ENCODE results near the gene RNPEPL1.
"Not testable (repeated sequence)": the region's sequence is repeated elsewhere in the genome, so short reads cannot be mapped to it uniquely, and the experiment has no call there.

Gene RNPEPL1

GRCh38 chr2:240615820-240616547 lies 47.7 kb downstream of the RNPEPL1 start:
- no peak for TF ChIP-seq EZH2 (optimal IDR thresholded peaks at IDR 0.05; ENCODE audit: low read depth, low read length)
- TF ChIP-seq EZH2phosphoT487 (IDR thresholded peaks at IDR 0.05; ENCODE audit: low read length) = no peak
- TF ChIP-seq CTCF (IDR thresholded peaks at IDR 0.05; ENCODE audit: low read length) = no peak
- H3K27me3 ChIP-seq (replicated peaks; ENCODE audit: insufficient read depth, low read length) = no peaks in the 10 kb centered on the region; the same call in 1 of the 2 replicates
- H3K4me1 ChIP-seq (ENCODE audit: low read length) = 0 out of 2 replicates have a peak, but pooled peaks cover 4% of the 10 kb centered on the region
- no peak for DNase-seq
- H3K79me2 ChIP-seq (ENCODE audit: low read length) = no peaks in the 10 kb centered on the region
- H3K9me3 ChIP-seq (replicated peaks; ENCODE audit: insufficient read depth, low read length) = no peaks in the 10 kb centered on the region
- no peak overlapping the region for H3K9ac ChIP-seq (ENCODE audit: low read length)
- no peaks in the 10 kb centered on the region for H3F3A ChIP-seq (ENCODE audit: insufficient read depth, low read length)
- no peak overlapping the region for H3K4me3 ChIP-seq (ENCODE audit: low read length)
- no peaks in the 10 kb centered on the region for H3K9me2 ChIP-seq (replicated peaks; ENCODE audit: insufficient read depth, low read length)
- no peak overlapping the region for H2AFZ ChIP-seq (ENCODE audit: low read length)
- H3K36me3 ChIP-seq (replicated peaks; ENCODE audit: insufficient read depth, low read length) = no peaks in the 10 kb centered on the region
- H3K27ac ChIP-seq (ENCODE audit: low read length) = no peak overlapping the region
- no peak overlapping the region for H3K4me2 ChIP-seq (ENCODE audit: low read depth, low read length)
- no peaks in the 10 kb centered on the region for H4K20me1 ChIP-seq (ENCODE audit: insufficient read depth, low read length)

DNA sequence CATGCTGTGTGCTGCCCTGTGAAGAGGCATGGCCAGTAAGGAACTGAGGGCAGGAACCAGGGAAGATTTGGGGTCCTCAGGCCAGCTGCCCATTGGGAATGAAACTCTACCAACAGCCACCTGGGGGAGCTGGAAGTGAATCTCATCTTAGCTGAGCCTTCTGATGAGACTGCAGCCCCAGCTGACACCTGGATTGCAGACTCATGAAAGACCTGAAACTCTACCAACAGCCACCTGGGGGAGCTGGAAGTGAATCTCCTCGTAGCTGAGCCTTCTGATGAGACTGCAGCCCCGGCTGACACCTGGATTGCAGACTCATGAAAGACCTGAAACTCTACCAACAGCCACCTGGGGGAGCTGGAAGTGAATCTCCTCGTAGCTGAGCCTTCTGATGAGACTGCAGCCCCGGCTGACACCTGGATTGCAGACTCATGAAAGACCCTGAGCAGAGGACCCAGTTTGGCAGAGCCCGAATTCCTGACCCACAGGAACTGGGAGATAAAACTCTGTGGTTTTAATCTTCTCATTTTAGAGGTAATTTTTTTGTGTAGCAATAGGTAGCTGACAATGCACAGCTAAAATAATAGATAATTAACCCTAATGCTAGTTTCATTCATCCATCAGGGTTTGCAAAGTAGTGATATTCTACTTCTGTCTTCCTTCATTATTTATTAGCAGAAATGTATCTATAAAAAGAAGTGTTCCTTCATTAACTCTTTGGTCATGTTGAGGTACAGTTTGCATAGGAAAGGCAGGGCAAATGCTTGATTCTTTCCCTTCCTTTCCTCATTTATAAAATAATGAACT lies 48.8 kb downstream of the RNPEPL1 start:
- not testable (repeated sequence) for H3K4me1 ChIP-seq (ENCODE audit: low read length); H3K9me3 ChIP-seq (replicated peaks; ENCODE audit: insufficient read depth, low read length); DNase-seq; H3F3A ChIP-seq (ENCODE audit: insufficient read depth, low read length); H2AFZ ChIP-seq (ENCODE audit: low read length); H4K20me1 ChIP-seq (ENCODE audit: insufficient read depth, low read length); H3K27me3 ChIP-seq (replicated peaks; ENCODE audit: insufficient read depth, low read length); H3K9me2 ChIP-seq (replicated peaks; ENCODE audit: insufficient read depth, low read length); H3K36me3 ChIP-seq (replicated peaks; ENCODE audit: insufficient read depth, low read length); H3K9ac ChIP-seq (ENCODE audit: low read length); H3K79me2 ChIP-seq (ENCODE audit: low read length); H3K27ac ChIP-seq (ENCODE audit: low read length); H3K4me3 ChIP-seq (ENCODE audit: low read length); H3K4me2 ChIP-seq (ENCODE audit: low read depth, low read length)
- peak; percentile 3; the same call in 1 of the 2 replicates for TF ChIP-seq CTCF (IDR thresholded peaks at IDR 0.05; ENCODE audit: low read length)

DNA sequence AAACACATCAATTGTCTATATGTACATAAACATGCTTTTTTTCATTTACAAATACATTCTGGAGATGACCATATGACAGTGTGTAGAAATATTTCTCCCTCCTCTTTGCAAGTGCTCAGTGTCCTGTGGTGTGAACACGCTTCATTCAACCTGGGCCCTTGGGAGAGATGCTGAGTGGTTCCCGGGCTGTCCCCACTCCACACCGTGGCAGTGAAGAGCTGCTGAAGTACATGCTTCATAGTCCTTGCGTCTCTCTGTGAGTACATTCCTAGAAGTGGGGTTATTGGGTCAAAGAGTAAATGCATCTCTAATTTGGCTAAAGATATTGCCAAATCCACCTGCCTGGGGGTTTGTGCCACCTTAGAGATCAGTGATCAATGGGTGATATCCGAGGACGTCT lies 50.5 kb downstream of the RNPEPL1 start:
- Histone ChIP-seq H2AFZ (ENCODE audit: low read length) (no peak overlapping the region), H3K9me3 (replicated peaks; ENCODE audit: insufficient read depth, low read length) (no peaks in the 10 kb centered on the region), H3K36me3 (replicated peaks; ENCODE audit: insufficient read depth, low read length) (no peaks in the 10 kb centered on the region), H3K27me3 (replicated peaks; ENCODE audit: insufficient read depth, low read length) (no peaks in the 10 kb centered on the region; the same call in 1 of the 2 replicates), H3K4me1 (ENCODE audit: low read length) (0 out of 2 replicates have a peak, but pooled peaks cover 4% of the 10 kb centered on the region), H3F3A (ENCODE audit: insufficient read depth, low read length) (no peaks in the 10 kb centered on the region), H3K9ac (ENCODE audit: low read length) (no peak overlapping the region), H3K27ac (ENCODE audit: low read length) (no peak overlapping the region), H4K20me1 (ENCODE audit: insufficient read depth, low read length) (no peaks in the 10 kb centered on the region), H3K9me2 (replicated peaks; ENCODE audit: insufficient read depth, low read length) (no peaks in the 10 kb centered on the region), H3K4me2 (ENCODE audit: low read depth, low read length) (no peak overlapping the region), H3K79me2 (ENCODE audit: low read length) (no peaks in the 10 kb centered on the region), H3K4me3 (ENCODE audit: low read length) (no peak overlapping the region)
- TF ChIP-seq EZH2 (optimal IDR thresholded peaks at IDR 0.05; ENCODE audit: low read depth, low read length) (no peak), EZH2phosphoT487 (IDR thresholded peaks at IDR 0.05; ENCODE audit: low read length) (no peak), CTCF (IDR thresholded peaks at IDR 0.05; ENCODE audit: low read length) (no peak)
- no peak for DNase-seq

All from MM.1S (cell line).